Transverse colon (tissue), 4 donors: ENCODE measurements around the gene AWAT1. TPM values are rescaled to one million over a fixed set of nuclear protein-coding genes. Genes with fewer than 3 reads are reported as not detected.
"Not testable (repeated sequence)": the region's sequence is repeated elsewhere in the genome, so short reads cannot be mapped to it uniquely, and the experiment has no call there.

Experiments
- DNase-seq: peaks from one replicate; pipeline ENCODE4 v3.0.0-alpha.2; 2019
- H3K27ac ChIP-seq, 4 donors: fragments of 200-600 bp; sonication (generic); 2 replicates each; pipeline ENCODE4 v1.5.1; 2016 to 2018; ENCODE audit warnings: inconsistent platforms in 4 of 4
- H3K27me3 ChIP-seq: fragments of 200-600 bp; sonication (generic); 2 replicates; pipeline ENCODE4 v1.5.1; 2017; ENCODE audit warnings: inconsistent platforms
- H3K36me3 ChIP-seq, 4 donors: fragments of 200-600 bp; sonication (generic); 2 replicates each; pipeline ENCODE4 v1.5.1; 2017 to 2019; ENCODE audit warnings: inconsistent platforms in 4 of 4
- H3K4me1 ChIP-seq, 4 donors: fragments of 200-600 bp; sonication (generic); 2 replicates each; pipeline ENCODE4 v1.5.1; 2017 to 2020; ENCODE audit warnings: inconsistent platforms in 4 of 4
- H3K4me3 ChIP-seq, 4 donors: fragments of 200-600 bp; sonication (generic); 1 replicate in 1 of 4; 2 replicates in 3 of 4; pipeline versions ENCODE4 v1.5.1 to v1.6.1; 2017 to 2019; ENCODE audit warnings: inconsistent platforms in 4 of 4
- H3K9me3 ChIP-seq, 2 donors: fragments of 200-600 bp; sonication (generic); 2 replicates each; pipeline ENCODE4 v1.5.1; 2017 to 2019; ENCODE audit warnings: inconsistent platforms in 2 of 2
- EP300 ChIP-seq: sonication (generic); formaldehyde crosslinking; IDR thresholded peaks from one replicate; pipeline ENCODE4 v1.6.1; 2017; ENCODE audit warnings: antibody characterized with exemption, low read depth
- POLR2A ChIP-seq: fragments of 450-650 bp; IDR thresholded peaks from one replicate; pipeline ENCODE4 v1.6.1; 2016; ENCODE audit warnings: antibody characterized with exemption, mild to moderate bottlenecking, moderate library complexity
- POLR2AphosphoS5 ChIP-seq, 3 donors: sonication (generic); formaldehyde crosslinking; IDR thresholded peaks; one replicate each; pipeline ENCODE4 v1.6.1; 2016; ENCODE audit warnings: antibody characterized with exemption in 3 of 3
- WGBS, 2 donors: methylation state at CpG; one replicate each; pipeline ENCODE4 v1.1.5; 2018; ENCODE audit warnings: low coverage in 1 of 2; 5-methylcytosine and 5-hydroxymethylcytosine counted together
- in situ Hi-C, 4 donors: fragments of 200-750 bp; cut with MboI; loops; one replicate each; pipeline versions ENCODE4 v1.15.0 to v1.15.1; 2017; ENCODE audit warnings: low sequenced_read_pairs in 3 of 4, low pct_ligation_motif_present in 1 of 4, low pct_unique_long_range_greater_than_20kb in 1 of 4
- intact Hi-C: fragments of 100-400 bp; cut with DNase I; formaldehyde crosslinking; loops from one replicate; pipeline ENCODE4 v1.15.1; 2023; ENCODE audit warnings: low total_unique reads
- total RNA-seq, 4 donors: library from RNA; depleted of rRNA; stranded (reverse); fragments of >200 nt; gene quantifications; one replicate each; pipeline ENCODE4 v1.1.0, GENCODE V29; 2016
- TF ChIP-seq, protein P1 (sequence below), 5 experiments: fragments of 200-600 bp in 3 of 5; fragments of 450-650 bp in 2 of 5; sonication (generic) in 3 of 5; IDR thresholded peaks; 1 replicate in 2 of 5; 2 replicates in 3 of 5; pipeline ENCODE4 v1.5.1; 2016 to 2017; ENCODE audit warnings: antibody characterized with exemption in 5 of 5, inconsistent platforms in 3 of 5, mild to moderate bottlenecking in 2 of 5, moderate library complexity in 1 of 5

Gene AWAT1
- total RNA-seq, 4 donors from 2014 or later, result not detected

GRCh38 chrX:70231666-70232065 lies 2.8 kb upstream of the AWAT1 start:
- no peaks in the 10 kb centered on the region for H3K9me3 ChIP-seq
- H3K27ac ChIP-seq, result no peak overlapping the region
- intact Hi-C loops (no loop called here), in situ Hi-C loops (no loop called here)
- H3K27me3 ChIP-seq, result no peaks in the 10 kb centered on the region
- H3K4me3 ChIP-seq, result no peak overlapping the region
- TF ChIP-seq POLR2AphosphoS5 (IDR thresholded peaks at IDR 0.05), result no peak
- TF ChIP-seq, protein P1, sequence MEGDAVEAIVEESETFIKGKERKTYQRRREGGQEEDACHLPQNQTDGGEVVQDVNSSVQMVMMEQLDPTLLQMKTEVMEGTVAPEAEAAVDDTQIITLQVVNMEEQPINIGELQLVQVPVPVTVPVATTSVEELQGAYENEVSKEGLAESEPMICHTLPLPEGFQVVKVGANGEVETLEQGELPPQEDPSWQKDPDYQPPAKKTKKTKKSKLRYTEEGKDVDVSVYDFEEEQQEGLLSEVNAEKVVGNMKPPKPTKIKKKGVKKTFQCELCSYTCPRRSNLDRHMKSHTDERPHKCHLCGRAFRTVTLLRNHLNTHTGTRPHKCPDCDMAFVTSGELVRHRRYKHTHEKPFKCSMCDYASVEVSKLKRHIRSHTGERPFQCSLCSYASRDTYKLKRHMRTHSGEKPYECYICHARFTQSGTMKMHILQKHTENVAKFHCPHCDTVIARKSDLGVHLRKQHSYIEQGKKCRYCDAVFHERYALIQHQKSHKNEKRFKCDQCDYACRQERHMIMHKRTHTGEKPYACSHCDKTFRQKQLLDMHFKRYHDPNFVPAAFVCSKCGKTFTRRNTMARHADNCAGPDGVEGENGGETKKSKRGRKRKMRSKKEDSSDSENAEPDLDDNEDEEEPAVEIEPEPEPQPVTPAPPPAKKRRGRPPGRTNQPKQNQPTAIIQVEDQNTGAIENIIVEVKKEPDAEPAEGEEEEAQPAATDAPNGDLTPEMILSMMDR (IDR thresholded peaks at IDR 0.05), result no peak
- TF ChIP-seq EP300, result no peak
- TF ChIP-seq POLR2A, result no peak
- H3K36me3 ChIP-seq, result no peaks in the 10 kb centered on the region
- whole genome bisulfite sequencing, 2 donors, result 77% methylated on average over 4 of the region's 4 CpGs; no CpG with 5 or more reads in 1 of the 2 donors
- H3K4me1 ChIP-seq, result no peaks in the 10 kb centered on the region
- DNase-seq, result no peak

- Histone ChIP-seq H3K4me3 (no peak overlapping the region), H3K36me3 (no peaks in the 10 kb centered on the region), H3K9me3 (no peaks in the 10 kb centered on the region), H3K27ac (no peak overlapping the region), H3K27me3 (no peaks in the 10 kb centered on the region), H3K4me1 (no peaks in the 10 kb centered on the region)
- no peak for TF ChIP-seq POLR2AphosphoS5 (IDR thresholded peaks at IDR 0.05)
- TF ChIP-seq, protein P1 (IDR thresholded peaks at IDR 0.05), result no peak
- no peak for TF ChIP-seq EP300
- TF ChIP-seq POLR2A, result no peak
- DNase-seq, result no peak
- in situ Hi-C loops, result no loop called here
- intact Hi-C loops, result no loop called here
- WGBS, 2 donors, result 89% methylated on average over 1 of the region's 1 CpG; no CpG with 5 or more reads in 1 of the 2 donors
Measured at GRCh38 chrX:70240751-70241150, 6.3 kb downstream of the AWAT1 start.

GRCh38 chrX:70241501-70241900 lies 7.0 kb downstream of the AWAT1 start:
- TF ChIP-seq, protein P1 (IDR thresholded peaks at IDR 0.05), result no peak
- TF ChIP-seq EP300 (no peak), POLR2AphosphoS5 (IDR thresholded peaks at IDR 0.05) (no peak), POLR2A (no peak)
- Histone ChIP-seq H3K36me3 (no peaks in the 10 kb centered on the region), H3K4me3 (no peak overlapping the region), H3K4me1 (no peaks in the 10 kb centered on the region), H3K9me3 (no peaks in the 10 kb centered on the region), H3K27ac (no peak overlapping the region), H3K27me3 (no peaks in the 10 kb centered on the region)
- 71 to 72% methylated on average over 2 of the region's 2 CpGs for WGBS, 2 donors
- intact Hi-C loops, result no loop called here
- no peak for DNase-seq
- in situ Hi-C loops, result no loop called here

DNA sequence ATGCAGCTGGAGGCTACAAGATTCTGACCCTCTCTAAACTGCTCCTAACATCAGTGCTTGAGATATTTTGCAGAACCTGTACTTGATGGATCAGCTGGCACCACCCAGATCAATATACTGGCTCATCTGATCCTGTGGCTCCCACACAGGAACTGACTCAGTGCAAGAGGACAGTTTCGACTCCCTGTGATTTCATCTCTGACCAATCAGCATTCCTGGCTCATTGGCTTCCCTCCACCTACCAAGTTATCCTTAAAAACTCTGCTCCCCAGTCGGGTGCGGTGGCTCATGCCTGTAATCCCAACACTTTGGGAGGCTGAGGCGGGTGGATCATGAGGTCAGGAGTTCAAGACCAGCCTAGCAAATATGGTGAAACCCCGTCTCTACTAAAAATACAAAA lies 9.1 kb downstream of the AWAT1 start:
- intact Hi-C loops, H3K4me3 ChIP-seq, H3K4me1 ChIP-seq, DNase-seq, H3K36me3 ChIP-seq, H3K9me3 ChIP-seq, in situ Hi-C loops, H3K27ac ChIP-seq, H3K27me3 ChIP-seq: not testable (repeated sequence)
- WGBS, 2 donors, result 85% methylated on average over 5 of the region's 5 CpGs; no CpG with 5 or more reads in 1 of the 2 donors

DNA sequence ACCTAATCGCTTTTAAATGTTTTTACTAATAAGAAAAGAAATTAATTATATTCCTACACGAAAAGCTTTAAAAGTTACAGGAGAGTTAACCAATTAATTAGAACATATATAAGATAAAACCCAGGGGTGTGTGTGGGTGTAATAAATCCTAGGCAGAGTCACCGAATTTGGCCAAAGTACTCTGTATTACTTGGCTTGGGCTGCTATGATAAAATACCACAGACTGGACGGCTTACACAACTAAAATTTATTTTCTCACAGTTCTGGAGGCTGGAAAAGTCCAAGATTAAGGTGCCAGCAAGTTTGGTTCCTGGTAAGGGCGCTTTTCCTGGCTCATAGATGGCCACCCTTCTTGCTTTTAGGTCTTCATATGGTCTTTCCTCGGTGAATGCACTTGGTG lies 10.4 kb downstream of the AWAT1 start:
- 78 to 100% methylated on average over 1 to 6 of the region's 6 CpGs for WGBS, 2 donors
- in situ Hi-C loops, result no loop called here
- no peaks in the 10 kb centered on the region for H3K9me3 ChIP-seq
- no peaks in the 10 kb centered on the region for H3K4me1 ChIP-seq
- TF ChIP-seq, protein P1 (IDR thresholded peaks at IDR 0.05), result no peak
- TF ChIP-seq POLR2A (no peak), POLR2AphosphoS5 (IDR thresholded peaks at IDR 0.05) (no peak), EP300 (no peak)
- H3K36me3 ChIP-seq, result no peaks in the 10 kb centered on the region
- no peak for DNase-seq
- no peaks in the 10 kb centered on the region for H3K27me3 ChIP-seq
- intact Hi-C loops, result no loop called here
- H3K4me3 ChIP-seq, result no peak overlapping the region
- no peak overlapping the region for H3K27ac ChIP-seq
